Left lung (tissue), 10 donors: ENCODE results near the gene TAGLN2. TPM values are rescaled to one million over a fixed set of nuclear protein-coding genes. Genes with fewer than 3 reads are reported as not detected.

Source experiments
- ATAC-seq: fragments of 200-7000 bp; cut with Tn5 transposase; one replicate; pipeline ENCODE4 v1.9.1; 2020; ENCODE audit warnings: moderate library complexity
- DNase-seq, 4 donors: peaks; one replicate each; pipeline ENCODE4 v3.0.0-alpha.2; 2013 to 2020
- H3K27ac ChIP-seq, 2 donors: fragments of 200-600 bp; sonication (generic) in 1 of 2; one replicate each; pipeline versions ENCODE4 v1.5.0 to v1.8.0; 2020 to 2021
- H3K27me3 ChIP-seq, 2 donors: fragments of 200-600 bp; sonication (generic) in 1 of 2; one replicate each; pipeline versions ENCODE4 v1.5.0 to v1.8.0; 2020 to 2021
- H3K36me3 ChIP-seq, 2 donors: fragments of 200-600 bp; sonication (generic) in 1 of 2; one replicate each; pipeline versions ENCODE4 v1.5.0 to v1.8.0; 2020 to 2021
- H3K4me1 ChIP-seq, 2 donors: fragments of 200-600 bp; one replicate each; pipeline ENCODE4 v1.8.0; 2021
- H3K4me3 ChIP-seq, 2 donors: fragments of 200-600 bp; sonication (generic) in 1 of 2; one replicate each; pipeline versions ENCODE4 v1.5.0 to v1.8.0; 2020 to 2021; ENCODE audit warnings: mild to moderate bottlenecking in 1 of 2
- H3K9me3 ChIP-seq, 2 donors: fragments of 200-600 bp; sonication (generic) in 1 of 2; one replicate each; pipeline versions ENCODE4 v1.5.0 to v1.8.0; 2020 to 2021
- CTCF ChIP-seq, 2 donors: fragments of 200-600 bp; sonication (generic) in 1 of 2; IDR thresholded peaks; one replicate each; pipeline versions ENCODE4 v1.5.0 to v1.8.0; 2021; ENCODE audit warnings: antibody characterized with exemption in 2 of 2
- intact Hi-C, 2 donors: fragments of 100-400 bp; cut with DNase I; formaldehyde crosslinking; loops; one replicate each; pipeline versions ENCODE4 v1.11.2 to v1.14.2; 2022
- polyA plus RNA-seq, 6 donors: library from polyadenylated mRNA; unstranded; fragments of 120-200 nt; gene quantifications; one replicate each; pipeline ENCODE4 v1.2.1, GENCODE V29; 2013; ENCODE audit not compliant: insufficient read length in 6 of 6
- total RNA-seq, 2 donors: library from RNA; stranded (reverse); fragmentation: NEBNext Ultra II Directional; extraction: Animal tissue kit (Norgen Biotek cat#: 25700); gene quantifications; one replicate each; pipeline ENCODE4 v1.2.1, GENCODE V29; 2021
- donor health status: DM: no; HTN: yes; CAD: no.
- donor health status: DM: no; HTN: no; CAD: no.

The TAGLN2 gene
- total and polyA plus RNA-seq, 8 donors, result 301 to 617 (median 349) TPM

GRCh38 chr1:159927211-159927848, 2.0 kb upstream of the TAGLN2 start:
- Histone ChIP-seq H3K4me3 (no peak overlapping the region), H3K4me1 (peaks cover 8 to 26% of the 10 kb centered on the region in 2 donors), H3K27me3 (no peaks in the 10 kb centered on the region), H3K36me3 (no peaks in the 10 kb centered on the region), H3K9me3 (no peaks in the 10 kb centered on the region), H3K27ac (no peak overlapping the region)
- no peak for TF ChIP-seq CTCF (IDR thresholded peaks at IDR 0.05)
- intact Hi-C loops, result no loop called here
- ATAC-seq (no peak), DNase-seq (no peak)

- DNase-seq (peak in 1 of 4 donors; percentile 50), ATAC-seq (peak; percentile 0)
- H3K9me3 ChIP-seq, result no peaks in the 10 kb centered on the region
- peaks cover 0 to 5% of the 10 kb centered on the region in 2 donors for H3K36me3 ChIP-seq
- H3K4me1 ChIP-seq, result peaks cover 24 to 43% of the 10 kb centered on the region in 2 donors
- no peaks in the 10 kb centered on the region for H3K27me3 ChIP-seq
- peak overlapping the region; percentile 98 for H3K27ac ChIP-seq
- intact Hi-C loops, result no loop called here
- TF ChIP-seq CTCF (IDR thresholded peaks at IDR 0.05), result no peak
- H3K4me3 ChIP-seq, result peak overlapping the region; percentile 82 to 92
Observed at GRCh38 chr1:159925719-159926078, 392 bp upstream of the TAGLN2 start.

GRCh38 chr1:159924025-159924790, 1.1 kb downstream of the TAGLN2 start:
- intact Hi-C loops, result no loop called here
- Histone ChIP-seq H3K27ac (peak overlapping the region; percentile 98), H3K36me3 (peaks cover 3 to 20% of the 10 kb centered on the region in 2 donors), H3K4me1 (peaks cover 27 to 58% of the 10 kb centered on the region in 2 donors), H3K4me3 (peak overlapping the region; percentile 82 to 92), H3K9me3 (no peaks in the 10 kb centered on the region), H3K27me3 (no peaks in the 10 kb centered on the region)
- TF ChIP-seq CTCF (IDR thresholded peaks at IDR 0.05), result no peak
- peak; percentile 73 to 95 (median 90) for DNase-seq
- ATAC-seq, result peak; percentile 72

GRCh38 chr1:159923203-159924024, 1.9 kb downstream of the TAGLN2 start:
- peak overlapping the region; percentile 82 to 92 for H3K4me3 ChIP-seq
- no peak for TF ChIP-seq CTCF (IDR thresholded peaks at IDR 0.05)
- peaks cover 27 to 65% of the 10 kb centered on the region in 2 donors for H3K4me1 ChIP-seq
- no peaks in the 10 kb centered on the region for H3K27me3 ChIP-seq
- DNase-seq (peak; percentile 88 to 93 (median 92)), ATAC-seq (peak; percentile 62)
- H3K27ac ChIP-seq, result peak overlapping the region; percentile 98
- intact Hi-C loops, result no loop called here
- no peaks in the 10 kb centered on the region for H3K9me3 ChIP-seq
- peaks cover 8 to 28% of the 10 kb centered on the region in 2 donors for H3K36me3 ChIP-seq
